GM23338 (cell line): ENCODE data around the gene RASA3. TPM values are rescaled to one million over a fixed set of nuclear protein-coding genes. Genes with fewer than 3 reads are reported as not detected.
A peak's percentile ranks its signal among the peaks of the same experiment; 100 is the strongest.

ENCODE experiments used
- ATAC-seq: fragments of 200-7000 bp; cut with Tn5 transposase; 3 replicates; pipeline ENCODE4 v1.9.1; 2020
- DNase-seq: peaks from one replicate; pipeline ENCODE4 v3.0.0-alpha.2; 2015; ENCODE audit warnings: low spot score
- H2AFZ ChIP-seq: fragments of 200-600 bp; sonication (generic); 2 replicates; pipeline ENCODE4 v1.8.0; 2016; ENCODE audit warnings: antibody characterized with exemption, mild to moderate bottlenecking, moderate library complexity
- H3F3A ChIP-seq: fragments of 200-600 bp; sonication (generic); replicated peaks from 2 replicates; pipeline ENCODE4 v1.8.0; 2017; ENCODE audit warnings: antibody characterized with exemption, mixed run types, low read depth
- H3K27ac ChIP-seq: fragments of 200-600 bp; sonication (generic); 2 replicates; pipeline ENCODE4 v1.6.1; 2016; ENCODE audit warnings: low read depth
- H3K27me3 ChIP-seq: fragments of 200-600 bp; sonication (generic); 2 replicates; pipeline ENCODE4 v1.8.0; 2016; ENCODE audit warnings: mild to moderate bottlenecking, mixed run types, moderate library complexity; ENCODE audit not compliant: insufficient read depth
- H3K36me3 ChIP-seq: fragments of 200-600 bp; sonication (generic); 2 replicates; pipeline ENCODE4 v1.8.0; 2016; ENCODE audit warnings: mild to moderate bottlenecking; ENCODE audit not compliant: insufficient read depth
- H3K4me1 ChIP-seq: fragments of 200-600 bp; sonication (generic); 2 replicates; pipeline ENCODE4 v1.8.0; 2016; ENCODE audit warnings: mild to moderate bottlenecking, moderate library complexity; ENCODE audit not compliant: insufficient read depth
- H3K4me2 ChIP-seq: fragments of 200-600 bp; sonication (generic); 2 replicates; pipeline ENCODE4 v1.7.1; 2017; ENCODE audit warnings: mixed run types
- H3K4me3 ChIP-seq: fragments of 200-600 bp; sonication (generic); 2 replicates; pipeline ENCODE4 v1.6.1; 2016; ENCODE audit warnings: mixed run types
- H3K79me2 ChIP-seq: fragments of 200-600 bp; sonication (generic); replicated peaks from 2 replicates; pipeline ENCODE4 v1.8.0; 2017; ENCODE audit warnings: mild to moderate bottlenecking; ENCODE audit not compliant: insufficient read depth
- H3K9me2 ChIP-seq: fragments of 200-600 bp; sonication (generic); 2 replicates; pipeline ENCODE4 v1.8.0; 2017; ENCODE audit not compliant: insufficient read depth
- H4K20me1 ChIP-seq: fragments of 200-600 bp; sonication (generic); replicated peaks from 2 replicates; pipeline ENCODE4 v1.8.0; 2017; ENCODE audit warnings: mild to moderate bottlenecking; ENCODE audit not compliant: insufficient read depth
- H3K27ac Mint-ChIP-seq: 2 replicates; pipeline ENCODE4 v1.8.0; 2020; ENCODE audit warnings: inconsistent platforms, mild to moderate bottlenecking, moderate library complexity, mixed read lengths
- H3K27me3 Mint-ChIP-seq: 3 replicates; pipeline ENCODE4 v1.8.0; 2022; ENCODE audit warnings: low read depth, mild to moderate bottlenecking, moderate library complexity, mixed read lengths, inconsistent platforms; ENCODE audit not compliant: insufficient read depth, poor library complexity
- H3K36me3 Mint-ChIP-seq: 3 replicates; pipeline ENCODE4 v1.8.0; 2021; ENCODE audit warnings: low read depth, mild to moderate bottlenecking, inconsistent platforms, moderate library complexity, mixed read lengths
- H3K4me1 Mint-ChIP-seq: 3 replicates; pipeline ENCODE4 v1.8.0; 2020; ENCODE audit warnings: mild to moderate bottlenecking, inconsistent platforms, mixed read lengths
- H3K4me3 Mint-ChIP-seq: 3 replicates; pipeline ENCODE4 v1.8.0; 2021; ENCODE audit warnings: moderate library complexity, mild to moderate bottlenecking, inconsistent platforms, mixed read lengths
- H3K9me3 Mint-ChIP-seq: 3 replicates; pipeline ENCODE4 v1.8.0; 2020; ENCODE audit warnings: moderate library complexity, mild to moderate bottlenecking, inconsistent platforms, mixed read lengths
- CREB1 ChIP-seq: fragments of 250-450 bp; sonication (Bioruptor Pico); IDR thresholded peaks from 2 replicates; pipeline ENCODE4 v1.5.0; 2020; ENCODE audit warnings: low read depth, mild to moderate bottlenecking, moderate library complexity
- CTCF ChIP-seq, 2 experiments: fragments of 200-600 bp in 1 of 2; sonication (generic) in 1 of 2; conservative IDR thresholded peaks; 2 replicates each; pipeline versions ENCODE4 v1.5.1 to v1.6.1; 2016 to 2017; ENCODE audit warnings: antibody characterized with exemption in 2 of 2, low read depth in 2 of 2, mild to moderate bottlenecking in 2 of 2, moderate library complexity in 1 of 2
- EZH2 ChIP-seq: fragments of 200-600 bp; sonication (generic); IDR thresholded peaks from one replicate; pipeline ENCODE4 v1.8.0; 2017; ENCODE audit warnings: antibody characterized with exemption, mild to moderate bottlenecking, low read depth; ENCODE audit not compliant: unreplicated experiment
- EZH2phosphoT487 ChIP-seq: fragments of 200-600 bp; sonication (generic); IDR thresholded peaks from one replicate; pipeline ENCODE4 v1.8.1; 2018; ENCODE audit warnings: antibody characterized with exemption; ENCODE audit not compliant: unreplicated experiment
- JUNB ChIP-seq: IDR thresholded peaks from one replicate; pipeline ENCODE4 v1.6.1; 2016; ENCODE audit warnings: antibody characterized with exemption; ENCODE audit not compliant: unreplicated experiment
- NANOG ChIP-seq: IDR thresholded peaks from 2 replicates; pipeline ENCODE4 v1.6.1; 2016; ENCODE audit warnings: antibody characterized with exemption, borderline replicate concordance
- POLR2AphosphoS5 ChIP-seq: IDR thresholded peaks from 2 replicates; pipeline ENCODE4 v1.6.1; 2016; ENCODE audit warnings: antibody characterized with exemption, low read depth
- REST ChIP-seq: IDR thresholded peaks from one replicate; pipeline ENCODE4 v1.6.1; 2018; ENCODE audit warnings: antibody characterized with exemption; ENCODE audit not compliant: unreplicated experiment
- ZNF114 ChIP-seq: fragments of 250-450 bp; sonication (Bioruptor Pico); IDR thresholded peaks from 2 replicates; pipeline ENCODE4 v1.5.0; 2020; ENCODE audit warnings: mild to moderate bottlenecking, moderate library complexity
- ZNF331 ChIP-seq: fragments of 250-450 bp; sonication (Bioruptor Pico); IDR thresholded peaks from 2 replicates; pipeline ENCODE4 v1.5.0; 2020; ENCODE audit warnings: low read depth, mild to moderate bottlenecking, moderate library complexity
- polyA plus RNA-seq: library from polyadenylated mRNA; unstranded; fragments of >200 nt; fragmentation: Nextera tagmentation; extraction: Ambion mirVana; gene quantifications from 2 replicates; pipeline ENCODE4 v1.2.1, GENCODE V29; 2016
- total RNA-seq: library from RNA; depleted of rRNA; stranded (reverse); fragments of >200 nt; shearing (Covaris generic); gene quantifications from 2 replicates; pipeline ENCODE4 v1.2.3, GENCODE V29; 2014
- TF ChIP-seq, protein P1 (sequence below): fragments of 250-450 bp; sonication (Bioruptor Pico); IDR thresholded peaks from 2 replicates; pipeline ENCODE4 v1.5.0; 2020; ENCODE audit warnings: mild to moderate bottlenecking, moderate library complexity
- TF ChIP-seq, protein P2 (sequence below): IDR thresholded peaks from 2 replicates; pipeline ENCODE4 v1.6.1; 2016; ENCODE audit warnings: antibody characterized with exemption

The RASA3 gene
- total and polyA plus RNA-seq, 2 experiments from 2014 or later, result 11.2 to 20.7 TPM

DNA sequence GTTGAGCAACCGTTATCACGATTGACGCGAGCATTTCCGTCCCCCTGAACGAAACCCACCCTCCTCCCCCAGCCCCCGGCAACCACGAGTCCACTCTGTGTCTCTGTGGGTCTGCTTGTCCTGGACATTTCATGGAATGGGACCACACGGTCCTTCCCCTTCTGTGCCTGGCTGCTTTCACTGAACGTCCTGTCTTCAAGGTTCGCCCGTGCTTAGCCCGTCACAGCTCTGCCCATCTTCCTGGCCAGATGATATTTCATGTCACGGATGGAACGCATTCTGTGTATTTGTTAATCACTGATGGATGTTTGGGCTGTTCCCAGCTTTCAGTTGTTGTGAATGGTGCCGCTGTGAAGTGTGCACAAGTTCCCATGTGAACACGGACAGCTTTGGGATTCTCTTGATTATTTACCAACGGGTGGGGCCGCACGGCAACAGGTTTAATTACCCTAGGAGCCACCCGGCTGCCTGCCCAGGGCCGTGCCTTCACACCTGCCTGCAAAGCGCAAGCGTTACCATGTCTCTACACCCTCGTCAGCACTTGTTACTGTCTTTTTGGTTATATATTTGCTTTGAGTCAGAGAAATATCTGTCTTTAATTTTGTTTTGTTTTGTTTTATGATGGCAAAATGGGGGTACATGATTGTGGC is 42.5 kb downstream of the RASA3 start:
- Histone ChIP-seq H3K79me2 (peaks cover 39% of the 10 kb centered on the region), H2AFZ (no peak overlapping the region), H3K27ac (peak overlapping the region; percentile 50; the same call in 1 of the 2 replicates), H3K27me3 (no peaks in the 10 kb centered on the region), H3K9me2 (no peaks in the 10 kb centered on the region), H3K4me2 (no peak overlapping the region), H3K4me1 (no peaks in the 10 kb centered on the region; the same call in 1 of the 2 replicates), H3K36me3 (no peaks in the 10 kb centered on the region), H3F3A (no peaks in the 10 kb centered on the region), H3K4me3 (no peak overlapping the region), H4K20me1 (no peaks in the 10 kb centered on the region; the same call in 1 of the 2 replicates)
- DNase-seq (no peak), ATAC-seq (no peak)
- TF ChIP-seq, protein P1, sequence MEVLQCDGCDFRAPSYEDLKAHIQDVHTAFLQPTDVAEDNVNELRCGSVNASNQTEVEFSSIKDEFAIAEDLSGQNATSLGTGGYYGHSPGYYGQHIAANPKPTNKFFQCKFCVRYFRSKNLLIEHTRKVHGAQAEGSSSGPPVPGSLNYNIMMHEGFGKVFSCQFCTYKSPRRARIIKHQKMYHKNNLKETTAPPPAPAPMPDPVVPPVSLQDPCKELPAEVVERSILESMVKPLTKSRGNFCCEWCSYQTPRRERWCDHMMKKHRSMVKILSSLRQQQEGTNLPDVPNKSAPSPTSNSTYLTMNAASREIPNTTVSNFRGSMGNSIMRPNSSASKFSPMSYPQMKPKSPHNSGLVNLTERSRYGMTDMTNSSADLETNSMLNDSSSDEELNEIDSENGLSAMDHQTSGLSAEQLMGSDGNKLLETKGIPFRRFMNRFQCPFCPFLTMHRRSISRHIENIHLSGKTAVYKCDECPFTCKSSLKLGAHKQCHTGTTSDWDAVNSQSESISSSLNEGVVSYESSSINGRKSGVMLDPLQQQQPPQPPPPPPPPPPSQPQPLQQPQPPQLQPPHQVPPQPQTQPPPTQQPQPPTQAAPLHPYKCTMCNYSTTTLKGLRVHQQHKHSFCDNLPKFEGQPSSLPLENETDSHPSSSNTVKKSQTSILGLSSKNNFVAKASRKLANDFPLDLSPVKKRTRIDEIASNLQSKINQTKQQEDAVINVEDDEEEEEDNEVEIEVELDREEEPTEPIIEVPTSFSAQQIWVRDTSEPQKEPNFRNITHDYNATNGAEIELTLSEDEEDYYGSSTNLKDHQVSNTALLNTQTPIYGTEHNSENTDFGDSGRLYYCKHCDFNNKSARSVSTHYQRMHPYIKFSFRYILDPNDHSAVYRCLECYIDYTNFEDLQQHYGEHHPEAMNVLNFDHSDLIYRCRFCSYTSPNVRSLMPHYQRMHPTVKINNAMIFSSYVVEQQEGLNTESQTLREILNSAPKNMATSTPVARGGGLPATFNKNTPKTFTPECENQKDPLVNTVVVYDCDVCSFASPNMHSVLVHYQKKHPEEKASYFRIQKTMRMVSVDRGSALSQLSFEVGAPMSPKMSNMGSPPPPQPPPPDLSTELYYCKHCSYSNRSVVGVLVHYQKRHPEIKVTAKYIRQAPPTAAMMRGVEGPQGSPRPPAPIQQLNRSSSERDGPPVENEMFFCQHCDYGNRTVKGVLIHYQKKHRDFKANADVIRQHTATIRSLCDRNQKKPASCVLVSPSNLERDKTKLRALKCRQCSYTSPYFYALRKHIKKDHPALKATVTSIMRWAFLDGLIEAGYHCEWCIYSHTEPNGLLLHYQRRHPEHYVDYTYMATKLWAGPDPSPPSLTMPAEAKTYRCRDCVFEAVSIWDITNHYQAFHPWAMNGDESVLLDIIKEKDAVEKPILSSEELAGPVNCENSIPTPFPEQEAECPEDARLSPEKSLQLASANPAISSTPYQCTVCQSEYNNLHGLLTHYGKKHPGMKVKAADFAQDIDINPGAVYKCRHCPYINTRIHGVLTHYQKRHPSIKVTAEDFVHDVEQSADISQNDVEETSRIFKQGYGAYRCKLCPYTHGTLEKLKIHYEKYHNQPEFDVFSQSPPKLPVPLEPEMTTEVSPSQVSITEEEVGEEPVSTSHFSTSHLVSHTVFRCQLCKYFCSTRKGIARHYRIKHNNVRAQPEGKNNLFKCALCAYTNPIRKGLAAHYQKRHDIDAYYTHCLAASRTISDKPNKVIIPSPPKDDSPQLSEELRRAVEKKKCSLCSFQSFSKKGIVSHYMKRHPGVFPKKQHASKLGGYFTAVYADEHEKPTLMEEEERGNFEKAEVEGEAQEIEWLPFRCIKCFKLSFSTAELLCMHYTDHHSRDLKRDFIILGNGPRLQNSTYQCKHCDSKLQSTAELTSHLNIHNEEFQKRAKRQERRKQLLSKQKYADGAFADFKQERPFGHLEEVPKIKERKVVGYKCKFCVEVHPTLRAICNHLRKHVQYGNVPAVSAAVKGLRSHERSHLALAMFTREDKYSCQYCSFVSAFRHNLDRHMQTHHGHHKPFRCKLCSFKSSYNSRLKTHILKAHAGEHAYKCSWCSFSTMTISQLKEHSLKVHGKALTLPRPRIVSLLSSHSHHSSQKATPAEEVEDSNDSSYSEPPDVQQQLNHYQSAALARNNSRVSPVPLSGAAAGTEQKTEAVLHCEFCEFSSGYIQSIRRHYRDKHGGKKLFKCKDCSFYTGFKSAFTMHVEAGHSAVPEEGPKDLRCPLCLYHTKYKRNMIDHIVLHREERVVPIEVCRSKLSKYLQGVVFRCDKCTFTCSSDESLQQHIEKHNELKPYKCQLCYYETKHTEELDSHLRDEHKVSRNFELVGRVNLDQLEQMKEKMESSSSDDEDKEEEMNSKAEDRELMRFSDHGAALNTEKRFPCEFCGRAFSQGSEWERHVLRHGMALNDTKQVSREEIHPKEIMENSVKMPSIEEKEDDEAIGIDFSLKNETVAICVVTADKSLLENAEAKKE (CRISPR knock-in tag), result no peak
- no peak for TF ChIP-seq JUNB
- no peak for TF ChIP-seq EZH2
- TF ChIP-seq POLR2AphosphoS5, result no peak
- TF ChIP-seq CREB1 (CRISPR knock-in tag), result no peak
- TF ChIP-seq CTCF (conservative IDR thresholded peaks at IDR 0.05; ENCODE audit: low read depth in 2 of 2), result no peak
- no peak for TF ChIP-seq NANOG
- TF ChIP-seq REST, result no peak
- TF ChIP-seq ZNF331 (CRISPR knock-in tag), result no peak
- TF ChIP-seq, protein P2, sequence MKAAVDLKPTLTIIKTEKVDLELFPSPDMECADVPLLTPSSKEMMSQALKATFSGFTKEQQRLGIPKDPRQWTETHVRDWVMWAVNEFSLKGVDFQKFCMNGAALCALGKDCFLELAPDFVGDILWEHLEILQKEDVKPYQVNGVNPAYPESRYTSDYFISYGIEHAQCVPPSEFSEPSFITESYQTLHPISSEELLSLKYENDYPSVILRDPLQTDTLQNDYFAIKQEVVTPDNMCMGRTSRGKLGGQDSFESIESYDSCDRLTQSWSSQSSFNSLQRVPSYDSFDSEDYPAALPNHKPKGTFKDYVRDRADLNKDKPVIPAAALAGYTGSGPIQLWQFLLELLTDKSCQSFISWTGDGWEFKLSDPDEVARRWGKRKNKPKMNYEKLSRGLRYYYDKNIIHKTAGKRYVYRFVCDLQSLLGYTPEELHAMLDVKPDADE, result no peak
- no peak for TF ChIP-seq ZNF114 (CRISPR knock-in tag)
- TF ChIP-seq EZH2phosphoT487, result no peak
- Mint-ChIP-seq H3K4me1 (peaks cover 18% of the 10 kb centered on the region), H3K4me3 (peak overlapping the region; percentile 45; the same call in 1 of the 3 replicates), H3K27ac (no peak overlapping the region), H3K27me3 (peaks cover 21% of the 10 kb centered on the region), H3K9me3 (peaks cover 33% of the 10 kb centered on the region), H3K36me3 (peaks cover 29% of the 10 kb centered on the region; the same call in 2 of the 3 replicates)
